Endothelial cell of umbilical vein (primary cell): ENCODE measurements around the gene FAM81A. TPM values are rescaled to one million over a fixed set of nuclear protein-coding genes. Genes with fewer than 3 reads are reported as not detected.

Source experiments
- BruUV-seq: library from RNA; stranded (reverse); fragments of 400-500 nt; replicated peaks from 2 replicates; lab custom pipeline; 2021; lab: Mats Ljungman, UMichigan
- CTCF ChIA-PET: fragments of 300-600, 350-600 bp; sonication (Branson Sonifier 250); formaldehyde crosslinking; loops from one replicate; lab custom pipeline; 2021; ENCODE audit warnings: antibody characterized with exemption, inconsistent platforms; lab: Charles Lee
- POLR2A ChIA-PET: fragments of 300-600, 350-600 bp; sonication (Branson Sonifier 250); formaldehyde crosslinking; loops from one replicate; lab custom pipeline; 2021; ENCODE audit warnings: antibody characterized with exemption, inconsistent platforms; lab: Charles Lee
- DNase-seq: peaks from one replicate; pipeline ENCODE4 v3.0.0-alpha.2; 2011; ENCODE audit warnings: low read depth, low spot score
- FAIRE-seq: peaks from 2 replicates; lab custom pipeline; 2011; peaks lifted over from hg19 to GRCh38; lab: Jason Lieb, UNC
- H2AFZ ChIP-seq: 2 replicates; pipeline ENCODE4 v1.6.0; 2012; ENCODE audit warnings: low read depth, low read length, control low read depth, inconsistent platforms
- H3K27ac ChIP-seq: 2 replicates; pipeline ENCODE4 v1.5.1; 2011; ENCODE audit warnings: low read depth, mild to moderate bottlenecking, control low read depth, low read length, moderate library complexity; ENCODE audit not compliant: insufficient read depth
- H3K27me3 ChIP-seq, 2 experiments: 2 replicates each; pipeline versions ENCODE4 v1.6.0 to v1.6.1; 2011; ENCODE audit warnings: low read length in 2 of 2, mixed read lengths in 1 of 2; ENCODE audit not compliant: control insufficient read depth in 2 of 2, insufficient read depth in 2 of 2
- H3K36me3 ChIP-seq, 2 experiments: 2 replicates in 1 of 2; 3 replicates in 1 of 2; pipeline ENCODE4 v1.5.1; 2011; ENCODE audit warnings: low read length in 2 of 2, mild to moderate bottlenecking in 1 of 2, moderate library complexity in 1 of 2; ENCODE audit not compliant: control insufficient read depth in 2 of 2, insufficient read depth in 2 of 2; ENCODE audit errors: extremely low read depth in 1 of 2
- H3K4me1 ChIP-seq: 3 replicates; pipeline ENCODE4 v1.5.1; 2011; ENCODE audit warnings: mild to moderate bottlenecking, low read length; ENCODE audit not compliant: control insufficient read depth, insufficient read depth; ENCODE audit errors: extremely low read depth
- H3K4me2 ChIP-seq: 2 replicates; pipeline ENCODE4 v1.6.1; 2011; ENCODE audit warnings: low read length, control low read depth, mixed read lengths; ENCODE audit not compliant: insufficient read depth
- H3K4me3 ChIP-seq, 3 experiments: fragments of 200-600 bp in 1 of 3; sonication (generic), shearing (Covaris generic) in 1 of 3; replicated peaks in 1 of 3; 2 replicates each; pipeline ENCODE4 v1.5.1; 2011 to 2016; ENCODE audit warnings: control low read depth in 3 of 3, low read length in 3 of 3, mild to moderate bottlenecking in 2 of 3, inconsistent platforms in 1 of 3, low read depth in 1 of 3, moderate library complexity in 1 of 3; ENCODE audit not compliant: insufficient read depth in 1 of 3
- H3K79me2 ChIP-seq: 2 replicates; pipeline ENCODE4 v1.6.0; 2012; ENCODE audit warnings: low read length, inconsistent platforms; ENCODE audit not compliant: control insufficient read depth, insufficient read depth
- H3K9ac ChIP-seq: replicated peaks from 2 replicates; pipeline ENCODE3; 2011; ENCODE audit warnings: low read length, control low read depth; ENCODE audit not compliant: insufficient read depth; ENCODE audit errors: extremely low read depth
- H3K9me1 ChIP-seq: replicated peaks from 3 replicates; pipeline ENCODE4 v1.6.0; 2011; ENCODE audit warnings: mild to moderate bottlenecking, low read length; ENCODE audit not compliant: control insufficient read depth, insufficient read depth; ENCODE audit errors: extremely low read depth
- H3K9me3 ChIP-seq: replicated peaks from 2 replicates; pipeline ENCODE4 v1.5.1; 2012; ENCODE audit warnings: low read length, inconsistent platforms; ENCODE audit not compliant: control insufficient read depth, insufficient read depth
- H4K20me1 ChIP-seq: replicated peaks from 2 replicates; pipeline ENCODE3; 2011; ENCODE audit warnings: mild to moderate bottlenecking, low read length; ENCODE audit not compliant: control insufficient read depth, insufficient read depth; ENCODE audit errors: extremely low read depth
- FOS ChIP-seq: IDR thresholded peaks from 2 replicates; pipeline ENCODE4 v1.6.1; 2011; ENCODE audit warnings: mild to moderate bottlenecking, low read length, moderate library complexity, borderline replicate concordance; ENCODE audit not compliant: insufficient read depth
- JUN ChIP-seq: IDR thresholded peaks from 2 replicates; pipeline ENCODE4 v1.6.1; 2011; ENCODE audit warnings: borderline replicate concordance, low read depth; ENCODE audit not compliant: insufficient read length, insufficient read depth
- MAX ChIP-seq: IDR thresholded peaks from 2 replicates; pipeline ENCODE4 v1.6.1; 2011; ENCODE audit not compliant: insufficient read depth, insufficient read length
- MYC ChIP-seq: IDR thresholded peaks from one replicate; pipeline ENCODE4 v1.6.1; 2011; ENCODE audit warnings: mild to moderate bottlenecking, low read depth, low read length
- dilution Hi-C: fragments of 300-500 bp; cut with MboI; formaldehyde crosslinking; loops from one replicate; pipeline ENCODE4 v1.15.0; 2019; ENCODE audit warnings: low sequenced_read_pairs; ENCODE audit not compliant: extremely low pct_ligation_motif_present
- intact Hi-C: fragments of 100-400 bp; cut with micrococcal nuclease; formaldehyde crosslinking; loops from one replicate; pipeline ENCODE4 v1.10.0; 2022
- polyA plus RNA-seq, 4 experiments: library from polyadenylated mRNA; depleted of rRNA in 3 of 4; stranded (reverse) in 3 of 4; unstranded in 1 of 4; fragments of >200 nt; gene quantifications; 2 replicates each; pipeline versions ENCODE4 v1.2.1 to v1.2.3, GENCODE V29; 2011 to 2012; ENCODE audit warnings: missing spikeins in 1 of 4
- total RNA-seq: library from RNA; stranded (reverse); gene quantifications from 2 replicates; pipeline ENCODE4 v1.2.3, GENCODE V29; 2021

FAM81A gene
- total and polyA plus RNA-seq, 2 donors (not counting 3 experiments of a cell fraction or from before 2014, with no cell fraction given) = 0.28 to 1.2 TPM

- Histone ChIP-seq H3K4me1 (no peaks in the 10 kb centered on the region), H4K20me1 (no peaks in the 10 kb centered on the region), H3K9ac (no peak overlapping the region), H3K4me3 (no peak overlapping the region), H2AFZ (no peak overlapping the region), H3K4me2 (no peak overlapping the region), H3K9me3 (no peaks in the 10 kb centered on the region), H3K27ac (no peak overlapping the region), H3K36me3 (no peaks in the 10 kb centered on the region), H3K9me1 (no peaks in the 10 kb centered on the region), H3K27me3 (no peaks in the 10 kb centered on the region), H3K79me2 (no peaks in the 10 kb centered on the region)
- intact Hi-C loops (no loop called here), dilution Hi-C loops (no loop called here)
- FAIRE-seq (no peak), DNase-seq (no peak)
- TF ChIP-seq FOS = no peak
- CTCF ChIA-PET = no interaction called here
- no TSS peak for BruUV-seq
- POLR2A ChIA-PET = no interaction called here
Measured at GRCh38 chr15:59446232-59446957, 8.4 kb downstream of the FAM81A start.

- CTCF ChIA-PET = no interaction called here
- Histone ChIP-seq H3K9me1 (no peaks in the 10 kb centered on the region), H2AFZ (no peak overlapping the region), H3K79me2 (no peaks in the 10 kb centered on the region), H3K4me1 (no peaks in the 10 kb centered on the region), H3K9me3 (no peaks in the 10 kb centered on the region), H3K27me3 (no peaks in the 10 kb centered on the region), H3K4me2 (no peak overlapping the region), H3K36me3 (no peaks in the 10 kb centered on the region), H4K20me1 (no peaks in the 10 kb centered on the region), H3K27ac (no peak overlapping the region), H3K9ac (no peak overlapping the region), H3K4me3 (no peak overlapping the region)
- POLR2A ChIA-PET = interaction anchor here (0.6 kb wide), 1 partner anchor 147 kb away, joined by 4 read pairs; no protein-coding TSS in a partner anchor
- DNase-seq = no peak
- FAIRE-seq = no peak
- TF ChIP-seq MYC (no peak), JUN (no peak), FOS (no peak), MAX (no peak)
- no TSS peak for BruUV-seq
- intact Hi-C loops = no loop called here
- dilution Hi-C loops = no loop called here
Measured at GRCh38 chr15:59447367-59447766, 9.4 kb downstream of the FAM81A start.
